Stimulated activated effector memory CD8-positive, alpha-beta T cell treated with anti-CD3 and anti-CD28 coated beads, Interleukin-12 subunit alpha, Interleukin-12 subunit beta, amount 100 ng/mL, for 72 hours (primary cell): ENCODE measurements around the gene KCTD12.
A peak's percentile ranks its signal among the peaks of the same experiment; 100 is the strongest.
"Not testable (repeated sequence)": the region's sequence is repeated elsewhere in the genome, so short reads cannot be mapped to it uniquely, and the experiment has no call there.

ENCODE experiments used
- ATAC-seq: fragments of 150-1000 bp; cut with Tn5 transposase; 2 replicates; pipeline ENCODE4 v1.10.0; 2021
- DNase-seq, 2 donors: peaks; one replicate each; pipeline ENCODE4 v3.0.0; 2021 to 2022; ENCODE audit warnings: low spot score in 2 of 2
- H3K27ac Mint-ChIP-seq: one replicate; pipeline ENCODE4 v1.8.0; 2022; ENCODE audit warnings: mild to moderate bottlenecking, mixed read lengths
- H3K36me3 Mint-ChIP-seq: one replicate; pipeline ENCODE4 v1.8.0; 2022; ENCODE audit warnings: mild to moderate bottlenecking, mixed read lengths
- H3K4me1 Mint-ChIP-seq: one replicate; pipeline ENCODE4 v1.8.0; 2022; ENCODE audit warnings: mixed read lengths
- H3K4me3 Mint-ChIP-seq: one replicate; pipeline ENCODE4 v1.8.0; 2022; ENCODE audit warnings: mild to moderate bottlenecking, mixed read lengths
- H3K9me3 Mint-ChIP-seq: one replicate; pipeline ENCODE4 v1.8.0; 2022; ENCODE audit warnings: mixed read lengths

The KCTD12 gene

GRCh38 chr13:76886292-76887075, at the start of gene KCTD12:
Gene KCTD12, minus strand, starts transcription at chr13:76886405. Its CDS starts 257 bp downstream, at chr13:76886148.
- Mint-ChIP-seq H3K36me3 (no peaks in the 10 kb centered on the region), H3K4me3 (peak within 1 kb of the TSS; percentile 68), H3K4me1 (peaks cover 18% of the 10 kb centered on the region), H3K9me3 (no peaks in the 10 kb centered on the region), H3K27ac (no peak within 1 kb of the TSS)
- ATAC-seq (peak; percentile 82), DNase-seq (peak; percentile 42 to 65)

- Mint-ChIP-seq H3K9me3 (no peaks in the 10 kb centered on the region), H3K36me3 (no peaks in the 10 kb centered on the region), H3K27ac (no peak overlapping the region), H3K4me1 (no peaks in the 10 kb centered on the region), H3K4me3 (no peak overlapping the region)
- ATAC-seq (no peak), DNase-seq (no peak)
Measured at GRCh38 chr13:76934671-76935070, 48.5 kb upstream of the KCTD12 start.

GRCh38 chr13:76932076-76932475, 45.9 kb upstream of the KCTD12 start:
- no peak for ATAC-seq
- no peak overlapping the region for H3K27ac Mint-ChIP-seq
- peaks cover 5% of the 10 kb centered on the region for H3K4me1 Mint-ChIP-seq
- no peak for DNase-seq
- H3K4me3 Mint-ChIP-seq = no peak overlapping the region
- H3K9me3 Mint-ChIP-seq = no peaks in the 10 kb centered on the region
- H3K36me3 Mint-ChIP-seq = no peaks in the 10 kb centered on the region

- Mint-ChIP-seq H3K27ac (no peak overlapping the region), H3K4me3 (no peak overlapping the region), H3K9me3 (no peaks in the 10 kb centered on the region), H3K36me3 (no peaks in the 10 kb centered on the region), H3K4me1 (peaks cover 5% of the 10 kb centered on the region)
- no peak for DNase-seq
- no peak for ATAC-seq
Measured at GRCh38 chr13:76929851-76930374, 43.7 kb upstream of the KCTD12 start.

GRCh38 chr13:76929320-76929719, 43.1 kb upstream of the KCTD12 start:
- H3K4me3 Mint-ChIP-seq = no peak overlapping the region
- ATAC-seq (no peak), DNase-seq (no peak)
- H3K9me3 Mint-ChIP-seq = no peaks in the 10 kb centered on the region
- peaks cover 5% of the 10 kb centered on the region for H3K4me1 Mint-ChIP-seq
- H3K27ac Mint-ChIP-seq = no peak overlapping the region
- no peaks in the 10 kb centered on the region for H3K36me3 Mint-ChIP-seq

GRCh38 chr13:76928456-76928855, 42.3 kb upstream of the KCTD12 start:
- Mint-ChIP-seq H3K4me3 (no peak overlapping the region), H3K27ac (no peak overlapping the region), H3K4me1 (peaks cover 5% of the 10 kb centered on the region), H3K9me3 (no peaks in the 10 kb centered on the region), H3K36me3 (no peaks in the 10 kb centered on the region)
- no peak for DNase-seq
- ATAC-seq = peak; percentile 66

GRCh38 chr13:76927955-76928354, 41.8 kb upstream of the KCTD12 start:
- no peaks in the 10 kb centered on the region for H3K9me3 Mint-ChIP-seq
- H3K4me1 Mint-ChIP-seq = peaks cover 5% of the 10 kb centered on the region
- H3K27ac Mint-ChIP-seq = no peak overlapping the region
- DNase-seq = no peak
- no peak overlapping the region for H3K4me3 Mint-ChIP-seq
- ATAC-seq = no peak
- no peaks in the 10 kb centered on the region for H3K36me3 Mint-ChIP-seq

- Mint-ChIP-seq H3K36me3 (no peaks in the 10 kb centered on the region), H3K27ac (no peak overlapping the region), H3K4me1 (peaks cover 5% of the 10 kb centered on the region), H3K4me3 (no peak overlapping the region), H3K9me3 (peaks cover 3% of the 10 kb centered on the region)
- ATAC-seq (no peak), DNase-seq (no peak)
Measured at GRCh38 chr13:76925115-76925514, 38.9 kb upstream of the KCTD12 start.

GRCh38 chr13:76921516-76921915, 35.3 kb upstream of the KCTD12 start:
- no peaks in the 10 kb centered on the region for H3K36me3 Mint-ChIP-seq
- no peak overlapping the region for H3K4me3 Mint-ChIP-seq
- no peak for DNase-seq
- no peak overlapping the region for H3K27ac Mint-ChIP-seq
- H3K9me3 Mint-ChIP-seq = peaks cover 3% of the 10 kb centered on the region
- H3K4me1 Mint-ChIP-seq = no peaks in the 10 kb centered on the region
- ATAC-seq = no peak

- not testable (repeated sequence) for DNase-seq, H3K4me1 Mint-ChIP-seq, H3K4me3 Mint-ChIP-seq, H3K9me3 Mint-ChIP-seq, H3K27ac Mint-ChIP-seq, H3K36me3 Mint-ChIP-seq, ATAC-seq
Measured at GRCh38 chr13:76917755-76918481, 31.7 kb upstream of the KCTD12 start.

GRCh38 chr13:76917095-76917494, 30.9 kb upstream of the KCTD12 start:
- no peak for DNase-seq
- Mint-ChIP-seq H3K9me3 (peaks cover 3% of the 10 kb centered on the region), H3K4me1 (no peaks in the 10 kb centered on the region), H3K4me3 (no peak overlapping the region), H3K36me3 (no peaks in the 10 kb centered on the region), H3K27ac (no peak overlapping the region)
- ATAC-seq = no peak

GRCh38 chr13:76913898-76914297, 27.7 kb upstream of the KCTD12 start:
- ATAC-seq = no peak
- Mint-ChIP-seq H3K4me3 (no peak overlapping the region), H3K27ac (no peak overlapping the region), H3K9me3 (no peaks in the 10 kb centered on the region), H3K4me1 (no peaks in the 10 kb centered on the region), H3K36me3 (no peaks in the 10 kb centered on the region)
- DNase-seq = no peak

- no peaks in the 10 kb centered on the region for H3K4me1 Mint-ChIP-seq
- H3K9me3 Mint-ChIP-seq = no peaks in the 10 kb centered on the region
- H3K36me3 Mint-ChIP-seq = no peaks in the 10 kb centered on the region
- ATAC-seq (no peak), DNase-seq (no peak)
- no peak overlapping the region for H3K27ac Mint-ChIP-seq
- H3K4me3 Mint-ChIP-seq = no peak overlapping the region
Measured at GRCh38 chr13:76912476-76912875, 26.3 kb upstream of the KCTD12 start.

GRCh38 chr13:76904507-76904906, 18.3 kb upstream of the KCTD12 start:
- ATAC-seq (no peak), DNase-seq (no peak)
- Mint-ChIP-seq H3K27ac (no peak overlapping the region), H3K36me3 (no peaks in the 10 kb centered on the region), H3K4me1 (no peaks in the 10 kb centered on the region), H3K9me3 (no peaks in the 10 kb centered on the region), H3K4me3 (no peak overlapping the region)

GRCh38 chr13:76903544-76904162, 17.4 kb upstream of the KCTD12 start:
- DNase-seq = peak; percentile 40 to 64

More at GRCh38 chr13:76903544-76904162, 17.4 kb upstream of the KCTD12 start:
- H3K4me3 Mint-ChIP-seq = no peak overlapping the region
- H3K27ac Mint-ChIP-seq = no peak overlapping the region
- H3K36me3 Mint-ChIP-seq = no peaks in the 10 kb centered on the region
- H3K4me1 Mint-ChIP-seq = no peaks in the 10 kb centered on the region
- peaks cover 6% of the 10 kb centered on the region for H3K9me3 Mint-ChIP-seq
- peak; percentile 70 for ATAC-seq
